A549 (cell line): ENCODE results near the gene CEACAM5. TPM values are rescaled to one million over a fixed set of nuclear protein-coding genes. Genes with fewer than 3 reads are reported as not detected.
"Not testable (repeated sequence)": the region's sequence is repeated elsewhere in the genome, so short reads cannot be mapped to it uniquely, and the experiment has no call there.

Experiments
- ATAC-seq, 2 experiments: fragments of 200-7000 bp in 1 of 2; fragments of >200 bp in 1 of 2; cut with Nextera tagmentation in 1 of 2; cut with Tn5 transposase in 1 of 2; 3 replicates each; pipeline versions ENCODE4 v1.8.0 to v1.9.1; 2018 to 2020; ENCODE audit warnings: mild to moderate bottlenecking in 1 of 2, moderate library complexity in 1 of 2
- CTCF ChIA-PET: fragments of 300-600 bp; sonication (Branson Sonifier 250); formaldehyde crosslinking; extraction: SDS; loops from one replicate; lab custom pipeline; 2021; ENCODE audit warnings: antibody characterized with exemption, inconsistent platforms; lab: Yijun Ruan, JAX
- POLR2A ChIA-PET: fragments of 350-600 bp; formaldehyde crosslinking; extraction: SDS; loops from one replicate; lab custom pipeline; 2021; ENCODE audit warnings: antibody characterized with exemption, inconsistent platforms; lab: Yijun Ruan, JAX
- DNase-seq, 2 experiments: peaks; one replicate each; pipeline versions ENCODE4 v3.0.0 to v3.0.0-alpha.2; 2011 to 2016; ENCODE audit warnings: low read depth in 1 of 2, low spot score in 1 of 2
- FAIRE-seq: peaks from 2 replicates; lab custom pipeline; 2011; peaks lifted over from hg19 to GRCh38; lab: Jason Lieb, UNC
- H3K27ac ChIP-seq, 2 experiments: fragments of >200 bp; sonication (Bioruptor Twin); formaldehyde crosslinking; 3 replicates each; pipeline ENCODE4 v1.5.1; 2016 to 2017
- H3K4me1 ChIP-seq: fragments of >200 bp; sonication (Bioruptor Twin); formaldehyde crosslinking; 3 replicates; pipeline ENCODE4 v1.6.1; 2016
- H3K4me2 ChIP-seq: fragments of >200 bp; sonication (Bioruptor Twin); formaldehyde crosslinking; 3 replicates; pipeline ENCODE4 v1.6.1; 2016
- H3K4me3 ChIP-seq: fragments of >200 bp; sonication (Bioruptor Twin); formaldehyde crosslinking; 3 replicates; pipeline ENCODE4 v1.5.1; 2016
- H3K9me3 ChIP-seq: fragments of >200 bp; sonication (Bioruptor Twin); formaldehyde crosslinking; 3 replicates; pipeline ENCODE4 v1.6.1; 2016
- CHD2 ChIP-seq: fragments of 150-350 bp; IDR thresholded peaks from 2 replicates; pipeline ENCODE4 v1.6.1; 2014; ENCODE audit warnings: low read length; ENCODE audit not compliant: partially characterized antibody
- EHMT2 ChIP-seq: fragments of 200-600 bp; sonication (generic); IDR thresholded peaks from 2 replicates; pipeline ENCODE4 v1.6.1; 2016; ENCODE audit warnings: antibody characterized with exemption, low read depth, mild to moderate bottlenecking, moderate library complexity
- FOSB ChIP-seq: fragments of 250-450 bp; sonication (Bioruptor Pico); IDR thresholded peaks from 2 replicates; pipeline ENCODE4 v1.5.0; 2020; ENCODE audit warnings: mild to moderate bottlenecking, moderate library complexity
- FOSL2 ChIP-seq, 2 experiments: fragments of 450-650 bp in 1 of 2; fragments of >200 bp in 1 of 2; sonication (Bioruptor Twin) in 1 of 2; formaldehyde crosslinking; IDR thresholded peaks; 2 replicates each; pipeline versions ENCODE4 v1.5.0 to v1.6.1; 2016 to 2020; ENCODE audit warnings: mild to moderate bottlenecking in 1 of 2, moderate library complexity in 1 of 2
- HDAC2 ChIP-seq: fragments of 200-600 bp; sonication (generic); IDR thresholded peaks from 2 replicates; pipeline ENCODE4 v1.6.1; 2016
- HMGXB4 ChIP-seq: fragments of 250-450 bp; sonication (Bioruptor Pico); IDR thresholded peaks from 2 replicates; pipeline ENCODE4 v1.5.0; 2021; ENCODE audit warnings: mild to moderate bottlenecking, moderate library complexity, borderline replicate concordance
- PBX3 ChIP-seq: IDR thresholded peaks from 2 replicates; pipeline ENCODE4 v1.6.1; 2012
- RAD21 ChIP-seq, 2 experiments: fragments of >200 bp in 1 of 2; sonication (Bioruptor Twin) in 1 of 2; formaldehyde crosslinking in 1 of 2; IDR thresholded peaks in 1 of 2; conservative IDR thresholded peaks in 1 of 2; 2 replicates in 1 of 2; 3 replicates in 1 of 2; pipeline ENCODE4 v1.6.1; 2012 to 2018; ENCODE audit warnings: inconsistent platforms in 1 of 2
- REST ChIP-seq: fragments of 200-600 bp; sonication (generic); IDR thresholded peaks from 2 replicates; pipeline ENCODE4 v1.6.1; 2016; ENCODE audit warnings: antibody characterized with exemption, mild to moderate bottlenecking, moderate library complexity
- SMC3 ChIP-seq: fragments of >200 bp; sonication (Bioruptor Twin); formaldehyde crosslinking; IDR thresholded peaks from 3 replicates; pipeline ENCODE4 v1.6.1; 2018; ENCODE audit warnings: inconsistent platforms
- TFCP2L1 ChIP-seq: fragments of 250-450 bp; sonication (Bioruptor Pico); IDR thresholded peaks from 2 replicates; pipeline ENCODE4 v1.5.0; 2021; ENCODE audit warnings: mild to moderate bottlenecking
- ZFP36 ChIP-seq: fragments of 450-650 bp; IDR thresholded peaks from 2 replicates; pipeline ENCODE4 v1.6.1; 2014; ENCODE audit warnings: borderline replicate concordance; ENCODE audit not compliant: partially characterized antibody
- ZSCAN20 ChIP-seq: fragments of 250-450 bp; sonication (Bioruptor Pico); IDR thresholded peaks from 2 replicates; pipeline ENCODE4 v1.8.0; 2022; ENCODE audit warnings: mild to moderate bottlenecking, moderate library complexity
- WGBS: methylation state at CpG from one replicate; pipeline ENCODE4 v1.1.6; 2017; ENCODE audit errors: missing lambda C conversion rate; 5-methylcytosine and 5-hydroxymethylcytosine counted together
- polyA plus RNA-seq, 4 experiments: library from polyadenylated mRNA; depleted of rRNA in 3 of 4; stranded (reverse); fragments of >200 nt; fragmentation: RNase III in 1 of 4; extraction: RNeasy Plus Mini Kit Qiagen cat#74134 plus additional on column Dnase treatment in 1 of 4; gene quantifications; 2 replicates in 3 of 4; 3 replicates in 1 of 4; pipeline ENCODE4 v1.2.3, GENCODE V29; 2011 to 2017

CEACAM5 gene
- polyA plus RNA-seq, 2 of the 4 experiments (the other 2 are of a cell fraction) = 1.3 TPM; not detected in 1

- FAIRE-seq (no peak), DNase-seq (no peak), ATAC-seq (no peak)
- ChIA-PET POLR2A (no interaction called here), CTCF (interaction anchor here (1.1 to 15.7 kb wide), 32 partner anchors 10 to 432 kb away, joined by 3 to 358 read pairs (median 23); partner anchors contain the start of genes CEACAM3, CEACAM6, CEACAM7 and DMAC2)
- Histone ChIP-seq H3K4me1 (peaks cover 18% of the 10 kb centered on the region), H3K27ac (no peak overlapping the region), H3K4me2 (no peak overlapping the region), H3K4me3 (no peak overlapping the region), H3K9me3 (no peaks in the 10 kb centered on the region)
- 33% methylated on average over 5 of the region's 5 CpGs for WGBS
- TF ChIP-seq TFCP2L1 = no peak
These were observed 505 bp upstream of the CEACAM5 start for GRCh38 chr19:41707871-41708371.

- POLR2A ChIA-PET, ATAC-seq, H3K9me3 ChIP-seq, DNase-seq, H3K4me2 ChIP-seq, H3K4me3 ChIP-seq, H3K4me1 ChIP-seq, H3K27ac ChIP-seq: not testable (repeated sequence)
- CTCF ChIA-PET = interaction anchor here (1.0 to 15.7 kb wide), 8 partner anchors 8 to 72 kb away, joined by 6 to 358 read pairs (median 60); partner anchors contain the start of gene CEACAM7
- 70% methylated on average over 8 of the region's 8 CpGs for WGBS
- FAIRE-seq = peak; percentile 32
These were observed 1.1 kb downstream of the CEACAM5 start for GRCh38 chr19:41709516-41709915.

- H3K4me2 ChIP-seq = no peak overlapping the region
- peaks cover 3% of the 10 kb centered on the region; the same call in 2 of the 3 replicates for H3K4me1 ChIP-seq
- WGBS = 48% methylated on average over 8 of the region's 8 CpGs
- FAIRE-seq = peak; percentile 88
- DNase-seq = no peak
- POLR2A ChIA-PET = no interaction called here
- CTCF ChIA-PET = interaction anchor here (0.9 to 15.7 kb wide), 14 partner anchors 8 to 126 kb away, joined by 3 to 358 read pairs (median 6); partner anchors contain the start of gene CEACAM7
- no peak overlapping the region for H3K4me3 ChIP-seq
- H3K27ac ChIP-seq = no peak overlapping the region
- TF ChIP-seq REST (no peak), HDAC2 (no peak), HMGXB4 (CRISPR knock-in tag) (no peak), PBX3 (no peak), SMC3 (no peak), CHD2 (no peak), FOSB (no peak), EHMT2 (no peak), FOSL2 (IDR thresholded peaks at IDR 0.05) (no peak), FOSL2 (CRISPR knock-in tag; IDR thresholded peaks at IDR 0.05) (no peak), RAD21 (conservative IDR thresholded peaks at IDR 0.05 in 1 of 2, IDR thresholded peaks at IDR 0.05 in 1 of 2) (no peak), ZFP36 (no peak), ZSCAN20 (CRISPR knock-in tag) (no peak)
- no peaks in the 10 kb centered on the region for H3K9me3 ChIP-seq
- ATAC-seq = no peak
These were observed 1.7 kb downstream of the CEACAM5 start for GRCh38 chr19:41709951-41710645.
